CD14-positive monocyte (primary cell): ENCODE results near the gene KCTD21. TPM values are rescaled to one million over a fixed set of nuclear protein-coding genes. Genes with fewer than 3 reads are reported as not detected.

Source experiments
- DNase-seq, 3 donors: peaks; one replicate each; pipeline ENCODE4 v3.0.0-alpha.2; 2011 to 2022
- H2AFZ ChIP-seq: 2 replicates; pipeline ENCODE4 v1.6.0; 2012; ENCODE audit warnings: mild to moderate bottlenecking, low read depth, low read length, inconsistent platforms; ENCODE audit not compliant: insufficient read depth, poor library complexity, severe bottlenecking
- H3K27ac ChIP-seq, 2 donors: 1 replicate in 1 of 2; 2 replicates in 1 of 2; pipeline ENCODE4 v1.5.1; 2012 to 2013; ENCODE audit warnings: low read length in 2 of 2, control low read depth in 1 of 2, inconsistent platforms in 1 of 2, low read depth in 1 of 2, mild to moderate bottlenecking in 1 of 2
- H3K27me3 ChIP-seq, 2 donors: one replicate each; pipeline versions ENCODE4 v1.6.0 to v1.6.1; 2011 to 2013; ENCODE audit warnings: low read length in 2 of 2; ENCODE audit not compliant: control insufficient read depth in 2 of 2, insufficient read depth in 2 of 2
- H3K36me3 ChIP-seq, 2 donors: replicated peaks in 1 of 2; 1 replicate in 1 of 2; 2 replicates in 1 of 2; pipeline versions ENCODE4 v1.5.1 to v1.6.1; 2012 to 2013; ENCODE audit warnings: low read length in 2 of 2, control low read depth in 1 of 2, inconsistent platforms in 1 of 2, mild to moderate bottlenecking in 1 of 2; ENCODE audit not compliant: insufficient read depth in 2 of 2, control insufficient read depth in 1 of 2
- H3K4me1 ChIP-seq, 2 donors: 1 replicate in 1 of 2; 2 replicates in 1 of 2; pipeline versions ENCODE4 v1.5.1 to v1.6.1; 2012 to 2013; ENCODE audit warnings: low read length in 2 of 2, control low read depth in 1 of 2, inconsistent platforms in 1 of 2, mild to moderate bottlenecking in 1 of 2, moderate library complexity in 1 of 2; ENCODE audit not compliant: insufficient read depth in 2 of 2, control insufficient read depth in 1 of 2
- H3K4me2 ChIP-seq: replicated peaks from 2 replicates; pipeline ENCODE3; 2012; ENCODE audit warnings: low read length, moderate library complexity, mild to moderate bottlenecking; ENCODE audit not compliant: poor library complexity, severe bottlenecking; ENCODE audit errors: extremely low read depth
- H3K4me3 ChIP-seq, 3 experiments: fragments of 200-600 bp in 1 of 3; sonication (generic) in 1 of 3; replicated peaks in 1 of 3; 1 replicate in 2 of 3; 2 replicates in 1 of 3; pipeline ENCODE4 v1.5.1; 2011 to 2013; ENCODE audit warnings: low read length in 3 of 3, mild to moderate bottlenecking in 3 of 3, control low read depth in 2 of 3, low read depth in 2 of 3, inconsistent platforms in 1 of 3, moderate library complexity in 1 of 3
- H3K79me2 ChIP-seq: 2 replicates; pipeline ENCODE4 v1.6.0; 2012; ENCODE audit warnings: mild to moderate bottlenecking, control low read depth, inconsistent platforms, low read length, moderate library complexity; ENCODE audit not compliant: insufficient read depth
- H3K9ac ChIP-seq: 2 replicates; pipeline ENCODE4 v1.6.0; 2017; ENCODE audit warnings: low read length, mild to moderate bottlenecking; ENCODE audit not compliant: insufficient read depth, poor library complexity, severe bottlenecking
- H3K9me3 ChIP-seq, 2 donors: replicated peaks in 1 of 2; 1 replicate in 1 of 2; 2 replicates in 1 of 2; pipeline versions ENCODE4 v1.5.1 to v1.6.1; 2012 to 2013; ENCODE audit warnings: low read length in 2 of 2, control low read depth in 1 of 2; ENCODE audit not compliant: control insufficient read depth in 1 of 2, insufficient read depth in 1 of 2
- H4K20me1 ChIP-seq: 2 replicates; pipeline ENCODE4 v1.6.0; 2012; ENCODE audit warnings: mild to moderate bottlenecking, low read length, control low read depth, moderate library complexity; ENCODE audit not compliant: insufficient read depth
- H3K27ac Mint-ChIP-seq, 7 donors: one replicate each; pipeline ENCODE4 v1.8.0; 2020; ENCODE audit warnings: mild to moderate bottlenecking in 7 of 7, mixed read lengths in 7 of 7, moderate library complexity in 6 of 7, inconsistent platforms in 2 of 7
- H3K27me3 Mint-ChIP-seq, 3 donors: one replicate each; pipeline ENCODE4 v1.8.0; 2021 to 2022; ENCODE audit warnings: low read depth in 3 of 3, mild to moderate bottlenecking in 3 of 3, mixed read lengths in 3 of 3, moderate library complexity in 3 of 3, inconsistent platforms in 1 of 3
- H3K36me3 Mint-ChIP-seq, 2 donors: one replicate each; pipeline ENCODE4 v1.8.0; 2020; ENCODE audit warnings: mixed read lengths in 2 of 2, inconsistent platforms in 1 of 2, mild to moderate bottlenecking in 1 of 2
- H3K4me1 Mint-ChIP-seq: one replicate; pipeline ENCODE4 v1.8.0; 2020; ENCODE audit warnings: mild to moderate bottlenecking, mixed read lengths
- H3K4me3 Mint-ChIP-seq, 2 donors: one replicate each; pipeline ENCODE4 v1.8.0; 2020; ENCODE audit warnings: mild to moderate bottlenecking in 2 of 2, mixed read lengths in 2 of 2, moderate library complexity in 1 of 2
- H3K9me3 Mint-ChIP-seq, 7 donors: one replicate each; pipeline ENCODE4 v1.8.0; 2020 to 2022; ENCODE audit warnings: mixed read lengths in 7 of 7, mild to moderate bottlenecking in 6 of 7, moderate library complexity in 6 of 7, inconsistent platforms in 2 of 7
- CTCF ChIP-seq: fragments of 200-600 bp; IDR thresholded peaks from one replicate; pipeline ENCODE4 v1.8.0; 2022; ENCODE audit warnings: antibody characterized with exemption, mild to moderate bottlenecking
- WGBS: methylation state at CpG from one replicate; pipeline ENCODE4 v1.1.5; 2013; ENCODE audit warnings: missing lambda C conversion rate; ENCODE audit not compliant: insufficient coverage; 5-methylcytosine and 5-hydroxymethylcytosine counted together
- intact Hi-C, 2 donors: fragments of 100-400 bp; cut with micrococcal nuclease; formaldehyde crosslinking; loops; one replicate each; pipeline versions ENCODE4 v1.15.0 to v1.15.1; 2023
- polyA minus RNA-seq: library from RNA; depleted of rRNA, polyadenylated mRNA; stranded (reverse); fragments of >200 nt; gene quantifications from 2 replicates; pipeline ENCODE4 v1.2.3, GENCODE V29; 2012
- polyA plus RNA-seq, 3 donors: library from polyadenylated mRNA; depleted of rRNA in 1 of 3; unstranded in 2 of 3; stranded (reverse) in 1 of 3; fragments of 300-500 nt in 2 of 3; fragments of >200 nt in 1 of 3; fragmentation: Illumina TruSeq in 2 of 3; gene quantifications; 1 replicate in 2 of 3; 2 replicates in 1 of 3; pipeline ENCODE4 v1.2.3, GENCODE V29; 2012 to 2021
- total RNA-seq, 12 experiments: library from RNA in 1 of 12; stranded (reverse) in 1 of 12; fragments of 120-200 nt in 1 of 12; gene quantifications; one replicate each; pipeline ENCODE4 v1.2.4 and lab custom pipeline; 2013 to 2026; ENCODE audit warnings: mixed read lengths in 6 of 12, inconsistent platforms in 1 of 12

Gene KCTD21
- total RNA-seq (2013) = 10.4 TPM
- polyA plus RNA-seq (1 to 10 TPM; 3.2 to 9.2 (median 5.2) TPM), polyA minus RNA-seq (8.3 and 12.0 TPM in 2 replicates), total RNA-seq (lab: John Stamatoyannopoulos, UW) (3.2 to 15.5 (median 7.2) reads per million in 11 experiments)

GRCh38 chr11:78188286-78189173 is at the start of gene KCTD21, which contains the start of gene USP35:
KCTD21 (minus strand) TSS chr11:78188626; CDS start chr11:78174554, 14,072 bp downstream.
USP35 (plus strand) TSS chr11:78188919; CDS start chr11:78196246, 7,327 bp downstream.
- no peaks in the 10 kb centered on the region for H3K27me3 ChIP-seq
- DNase-seq = peak; percentile 92 to 96 (median 96)
- peaks cover 0 to 3% (median 0%) of the 10 kb centered on the region in 7 donors for H3K9me3 Mint-ChIP-seq
- H3K4me3 Mint-ChIP-seq = peak within 1 kb of the TSS; percentile 96 to 97
- H4K20me1 ChIP-seq = peaks cover 8% of the 10 kb centered on the region
- peak within 1 kb of the TSS; percentile 49 to 85 for H3K27ac ChIP-seq
- intact Hi-C loops = loop anchor here in 1 of 2 donors (1.0 to 5.0 kb wide), 2 partner anchors 51 to 194 kb away; partner anchors contain the start of genes ALG8 and INTS4
- no peak for TF ChIP-seq CTCF
- WGBS = under 1% methylated on average over 57 of the region's 74 CpGs
- H3K4me1 Mint-ChIP-seq = peaks cover 56% of the 10 kb centered on the region
- H3K9me3 ChIP-seq = no peaks in the 10 kb centered on the region
- H3K79me2 ChIP-seq = peaks cover 38% of the 10 kb centered on the region
- H3K9ac ChIP-seq = peak within 1 kb of the TSS; percentile 78
- H3K4me3 ChIP-seq = peak within 1 kb of the TSS; percentile 77 to 96 (median 94)
- H3K4me2 ChIP-seq = peak within 1 kb of the TSS; percentile 99
- H3K27ac Mint-ChIP-seq = peak within 1 kb of the TSS; percentile 92 to 98 (median 96)
- peak within 1 kb of the TSS; percentile 96 for H2AFZ ChIP-seq
- H3K4me1 ChIP-seq = peaks cover 41 to 50% of the 10 kb centered on the region in 2 donors
- H3K36me3 ChIP-seq = peaks cover 5 to 6% of the 10 kb centered on the region in 2 donors
- H3K27me3 Mint-ChIP-seq = peaks cover 0 to 3% (median 0%) of the 10 kb centered on the region in 3 donors
- H3K36me3 Mint-ChIP-seq = peaks cover 21 to 30% of the 10 kb centered on the region in 2 donors

GRCh38 chr11:78237293-78238046 is 49.0 kb upstream of the KCTD21 start:
- Histone ChIP-seq H3K27me3 (no peaks in the 10 kb centered on the region), H3K36me3 (peaks cover 18 to 62% of the 10 kb centered on the region in 2 donors), H4K20me1 (peaks cover 67% of the 10 kb centered on the region), H3K4me3 (no peak overlapping the region), H3K27ac (no peak overlapping the region), H3K79me2 (peaks cover 34% of the 10 kb centered on the region), H3K4me1 (no peaks in the 10 kb centered on the region), H3K4me2 (no peak overlapping the region), H3K9ac (no peak overlapping the region), H2AFZ (no peak overlapping the region), H3K9me3 (peaks cover 0 to 13% of the 10 kb centered on the region in 2 donors)
- H3K36me3 Mint-ChIP-seq = peaks cover 60 to 62% of the 10 kb centered on the region in 2 donors
- H3K9me3 Mint-ChIP-seq = peaks cover 9 to 19% (median 15%) of the 10 kb centered on the region in 7 donors
- no peak for TF ChIP-seq CTCF
- peaks cover 4% of the 10 kb centered on the region for H3K4me1 Mint-ChIP-seq
- peak overlapping the region in 2 of 7 donors; percentile 25 to 67 for H3K27ac Mint-ChIP-seq
- no peaks in the 10 kb centered on the region for H3K27me3 Mint-ChIP-seq
- intact Hi-C loops = no loop called here
- H3K4me3 Mint-ChIP-seq = no peak overlapping the region
- DNase-seq = no peak
